ENCODE results near the gene CRB2.
A peak's percentile ranks its signal among the peaks of the same experiment; 100 is the strongest.

Gene CRB2

DNA sequence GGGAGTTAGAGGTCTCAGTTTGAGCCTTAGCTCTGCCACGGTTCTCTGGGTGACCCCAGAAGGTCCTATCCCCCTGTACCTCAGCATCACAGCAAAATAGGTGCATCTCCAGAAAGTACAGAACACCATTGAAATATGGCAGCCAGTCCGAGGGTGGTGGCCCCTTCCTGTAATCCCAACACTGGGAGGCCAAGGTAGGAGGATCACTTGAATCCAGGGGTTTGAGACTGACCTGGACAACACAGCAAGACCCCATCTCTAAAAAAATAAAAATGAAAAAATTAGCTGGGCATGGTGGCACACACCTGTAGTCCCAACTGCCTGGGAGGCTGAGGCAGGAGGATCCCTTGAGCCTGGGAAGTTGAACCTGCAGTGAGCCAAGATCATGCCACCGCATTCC is 7.0 kb upstream of the CRB2 start:
- FAIRE-seq, result no peak

- FAIRE-seq, result no peak
Measured at GRCh38 chr9:123349691-123350480, 6.1 kb upstream of the CRB2 start.

- no peak for FAIRE-seq
Measured at GRCh38 chr9:123350590-123351310, 5.2 kb upstream of the CRB2 start.

DNA sequence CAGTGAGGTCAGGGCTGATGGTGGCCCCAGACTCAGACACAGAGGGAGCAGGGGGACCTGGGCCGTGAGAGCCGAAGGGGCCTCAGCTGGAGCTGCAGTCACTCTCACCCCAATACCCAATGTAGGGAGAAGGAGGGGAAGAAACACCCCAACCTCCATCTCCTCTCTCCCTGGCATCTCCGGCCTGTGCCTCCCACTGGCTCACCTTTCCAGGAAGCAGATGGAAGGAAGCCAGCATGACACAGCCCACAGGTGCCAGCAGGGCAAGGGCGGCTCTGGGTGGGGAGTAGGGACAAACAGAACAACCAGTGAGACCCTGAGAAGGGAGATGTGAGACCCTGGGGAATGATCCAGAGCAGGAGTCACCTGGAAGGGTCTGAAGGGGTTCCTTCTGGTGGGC is 3.0 kb upstream of the CRB2 start:
- no peak for FAIRE-seq

- no peak for FAIRE-seq
Measured at GRCh38 chr9:123353984-123354591, 1.9 kb upstream of the CRB2 start.

- FAIRE-seq, result no peak
Measured at GRCh38 chr9:123354806-123355508, 1.0 kb upstream of the CRB2 start.

GRCh38 chr9:123356851-123357742 is 1.1 kb downstream of the CRB2 start:
- no peak for FAIRE-seq

DNA sequence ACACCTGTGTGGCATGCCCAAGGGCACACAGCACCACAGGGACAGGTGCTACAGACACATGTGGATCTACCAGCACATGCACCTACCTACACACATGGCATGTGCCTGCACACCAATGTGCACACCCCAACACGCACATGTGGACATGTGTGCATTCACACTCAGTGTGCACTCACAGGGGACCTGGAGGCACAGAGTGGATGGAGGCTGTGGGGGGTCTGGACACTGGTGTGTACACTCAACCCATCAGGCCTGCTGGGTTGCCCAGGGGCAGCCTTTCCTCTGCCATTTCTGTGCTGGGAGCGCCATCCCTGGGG is 1.7 kb downstream of the CRB2 start:
- no peak for FAIRE-seq

GRCh38 chr9:123358181-123358905 is 2.3 kb downstream of the CRB2 start:
- FAIRE-seq, result no peak

GRCh38 chr9:123359106-123359505 is 3.1 kb downstream of the CRB2 start:
- FAIRE-seq, result no peak

DNA sequence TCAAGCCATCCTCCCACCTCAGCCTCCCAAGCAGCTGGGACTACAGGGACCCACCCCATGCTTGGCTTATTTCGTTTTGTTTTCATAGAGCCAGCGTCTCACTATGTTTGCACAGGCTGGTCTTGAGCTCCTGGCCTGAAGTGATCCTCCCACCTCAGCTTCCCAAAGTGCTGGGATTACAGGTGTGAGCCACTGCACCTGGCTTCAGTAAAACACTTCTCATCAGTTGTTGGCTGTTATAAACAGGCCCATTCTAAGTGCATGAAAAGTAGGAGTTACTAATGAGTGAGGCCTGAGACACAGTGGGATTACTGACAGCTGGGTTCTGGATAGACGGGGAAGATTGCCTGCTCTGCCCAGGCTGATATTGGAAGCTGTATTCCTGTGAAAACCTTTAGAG is 3.5 kb downstream of the CRB2 start:
- FAIRE-seq, result no peak

GRCh38 chr9:123360161-123361085 is 4.4 kb downstream of the CRB2 start:
- peak; percentile 56 for FAIRE-seq

GRCh38 chr9:123361086-123361730 is 5.2 kb downstream of the CRB2 start:
- no peak for FAIRE-seq

DNA sequence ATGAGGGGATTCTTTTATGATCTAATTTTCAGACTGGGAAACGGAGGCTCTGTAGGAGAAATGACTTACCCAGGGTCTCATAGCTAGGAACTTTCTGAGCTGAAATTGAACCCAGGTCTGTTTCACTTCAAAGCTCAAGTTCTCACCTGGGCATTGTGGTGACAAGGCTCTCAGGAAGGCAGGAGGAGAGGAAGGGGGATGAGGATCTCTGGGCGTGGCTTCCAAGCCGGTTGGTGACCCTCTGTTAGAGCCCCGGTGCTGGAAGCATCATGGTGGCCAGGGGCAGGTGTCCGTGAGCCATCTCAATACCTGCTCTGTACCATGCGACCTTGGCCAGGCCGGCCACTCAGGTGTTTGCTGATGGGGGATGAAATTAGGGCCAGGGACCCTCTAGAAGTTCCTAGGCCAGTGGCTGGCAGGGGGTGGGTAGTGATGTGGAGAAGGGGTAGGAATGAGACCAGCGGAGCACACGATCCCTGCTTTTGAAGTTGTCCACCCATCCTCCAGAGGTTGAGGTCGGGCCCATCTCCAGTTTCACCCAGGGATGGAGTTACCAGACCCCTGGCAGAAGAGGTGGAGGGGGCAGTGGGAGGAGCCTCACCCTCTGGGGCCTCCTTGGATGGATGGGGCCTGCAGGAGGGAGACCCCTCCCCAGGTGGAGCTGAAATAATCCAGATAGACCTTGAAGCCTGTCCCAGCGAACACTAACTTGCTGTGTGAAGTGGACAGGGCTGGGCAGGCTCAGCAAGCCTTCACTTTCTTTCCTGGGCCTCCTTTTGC is 5.9 kb downstream of the CRB2 start:
- FAIRE-seq, result no peak

DNA sequence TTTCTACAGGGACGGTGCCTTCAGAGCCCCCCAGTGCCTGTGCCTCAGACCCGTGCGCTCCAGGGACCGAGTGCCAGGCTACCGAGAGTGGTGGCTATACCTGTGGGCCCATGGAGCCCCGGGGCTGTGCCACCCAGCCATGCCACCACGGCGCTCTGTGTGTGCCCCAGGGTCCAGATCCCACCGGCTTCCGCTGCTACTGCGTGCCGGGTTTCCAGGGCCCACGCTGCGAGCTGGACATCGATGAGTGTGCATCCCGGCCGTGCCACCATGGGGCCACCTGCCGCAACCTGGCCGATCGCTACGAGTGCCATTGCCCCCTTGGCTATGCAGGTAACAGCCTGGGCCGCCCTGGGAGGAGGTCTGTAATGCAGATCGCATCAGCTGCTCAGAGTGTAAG is 6.9 kb downstream of the CRB2 start:
- no peak for FAIRE-seq

DNA sequence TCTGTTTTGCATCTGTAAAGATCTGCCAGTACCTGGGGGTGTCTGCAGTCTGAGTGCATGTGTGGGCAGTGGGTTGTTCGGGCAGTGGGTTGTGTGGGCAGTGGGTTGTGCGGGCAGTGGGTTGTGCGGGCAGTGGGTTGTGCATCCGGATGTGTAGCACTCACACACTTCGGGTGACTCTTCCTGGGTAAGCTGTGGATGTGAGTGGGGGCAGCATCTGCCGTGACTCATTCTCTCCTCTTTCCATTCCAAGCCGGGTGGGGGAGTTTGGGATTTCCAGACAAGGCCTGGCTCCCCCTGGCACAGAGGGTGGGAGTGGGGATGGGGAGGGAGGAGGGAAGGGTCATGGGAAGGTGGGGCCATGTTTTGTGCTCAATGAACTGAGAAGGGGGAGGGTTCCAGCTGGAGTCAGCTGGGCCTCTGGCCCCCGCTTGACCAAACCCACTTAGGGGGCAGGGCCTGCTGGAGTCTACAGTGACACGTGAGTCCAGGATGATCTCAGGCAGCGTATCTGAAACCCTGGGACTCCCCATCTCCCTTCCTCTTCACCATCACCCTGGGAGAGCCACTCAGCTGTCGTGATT is 8.3 kb downstream of the CRB2 start:
- FAIRE-seq, result no peak

DNA sequence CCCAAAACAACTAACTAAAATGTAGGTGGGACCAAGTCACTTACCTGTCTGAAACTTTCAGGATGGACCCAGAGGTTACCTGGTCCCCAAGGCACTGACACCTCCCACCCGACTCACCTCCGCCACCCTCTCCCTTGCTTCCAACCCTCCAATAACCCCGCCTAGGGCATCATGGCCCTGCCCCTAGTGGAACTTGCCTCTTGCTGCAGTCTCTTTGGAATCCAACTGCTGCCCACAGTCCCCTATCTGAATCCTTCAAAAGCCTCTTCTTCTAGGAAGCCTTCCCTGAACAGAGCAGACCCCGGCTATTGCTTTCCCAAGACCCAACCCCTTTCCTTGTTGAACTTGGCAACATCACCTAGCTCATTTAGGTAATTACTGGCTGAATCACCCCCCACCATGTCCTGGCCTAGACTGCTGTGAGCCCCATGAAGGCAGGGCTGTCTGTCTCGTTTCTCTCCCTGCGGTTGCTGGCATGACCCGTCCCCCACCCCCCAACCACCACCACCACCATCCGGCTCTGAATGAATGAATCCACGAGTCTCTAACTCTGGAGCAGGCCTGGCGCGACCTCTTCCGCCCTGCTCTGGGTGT is 9.4 kb downstream of the CRB2 start:
- no peak for FAIRE-seq

GRCh38 chr9:123365881-123366528 is 10.0 kb downstream of the CRB2 start:
- no peak for FAIRE-seq

All from G401.6 (cell line).